GM10847 (cell line): Measurements from ENCODE around the gene ZBTB16.

ENCODE experiments used
- POLR2A ChIP-seq: IDR thresholded peaks from 2 replicates; pipeline ENCODE4 v1.6.1; 2011; ENCODE audit not compliant: insufficient read length; ENCODE audit errors: extremely low read depth

The ZBTB16 gene

DNA sequence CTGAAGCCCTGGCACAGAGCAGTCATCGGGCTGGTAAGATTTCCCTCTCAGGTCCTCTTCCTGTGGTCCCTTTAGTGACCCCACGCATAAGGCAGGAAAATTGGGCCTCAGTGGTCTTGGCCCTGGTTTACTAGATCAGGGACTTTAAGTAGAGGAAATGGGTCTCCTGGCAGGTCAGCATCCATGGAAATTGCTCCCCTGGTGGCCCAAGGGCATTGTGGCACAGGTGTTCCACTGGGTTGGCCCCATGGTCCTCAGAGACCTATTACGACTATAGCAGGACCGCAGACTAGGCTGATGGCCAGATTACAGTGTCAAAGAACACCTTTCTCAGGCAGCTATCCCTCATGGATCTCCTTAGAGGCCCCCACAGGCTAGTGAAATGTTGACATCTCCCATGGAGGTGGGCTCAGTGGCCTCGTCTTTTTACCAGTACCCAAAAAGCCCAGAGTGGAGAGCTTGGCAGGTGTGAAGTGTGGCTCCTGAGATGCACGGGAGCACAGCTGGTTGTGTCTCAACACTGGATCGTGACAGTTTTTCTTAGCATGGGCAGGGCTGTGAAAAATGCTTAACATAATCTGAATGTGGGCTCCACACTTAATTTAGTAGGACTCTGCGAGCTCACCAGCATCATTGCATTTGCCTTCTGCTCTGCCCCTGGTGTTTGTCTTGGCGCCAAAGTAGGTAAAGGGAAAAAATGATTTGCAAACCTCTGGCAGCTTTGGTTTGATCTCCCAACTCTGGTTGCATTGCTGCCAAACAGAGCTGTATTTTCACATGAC is 74.2 kb downstream of the ZBTB16 start:
- TF ChIP-seq POLR2A = no peak

- TF ChIP-seq POLR2A = no peak
These were observed 75.4 kb downstream of the ZBTB16 start for GRCh38 chr11:114134870-114135269.

GRCh38 chr11:114135737-114136151 is 76.2 kb downstream of the ZBTB16 start:
- no peak for TF ChIP-seq POLR2A

DNA sequence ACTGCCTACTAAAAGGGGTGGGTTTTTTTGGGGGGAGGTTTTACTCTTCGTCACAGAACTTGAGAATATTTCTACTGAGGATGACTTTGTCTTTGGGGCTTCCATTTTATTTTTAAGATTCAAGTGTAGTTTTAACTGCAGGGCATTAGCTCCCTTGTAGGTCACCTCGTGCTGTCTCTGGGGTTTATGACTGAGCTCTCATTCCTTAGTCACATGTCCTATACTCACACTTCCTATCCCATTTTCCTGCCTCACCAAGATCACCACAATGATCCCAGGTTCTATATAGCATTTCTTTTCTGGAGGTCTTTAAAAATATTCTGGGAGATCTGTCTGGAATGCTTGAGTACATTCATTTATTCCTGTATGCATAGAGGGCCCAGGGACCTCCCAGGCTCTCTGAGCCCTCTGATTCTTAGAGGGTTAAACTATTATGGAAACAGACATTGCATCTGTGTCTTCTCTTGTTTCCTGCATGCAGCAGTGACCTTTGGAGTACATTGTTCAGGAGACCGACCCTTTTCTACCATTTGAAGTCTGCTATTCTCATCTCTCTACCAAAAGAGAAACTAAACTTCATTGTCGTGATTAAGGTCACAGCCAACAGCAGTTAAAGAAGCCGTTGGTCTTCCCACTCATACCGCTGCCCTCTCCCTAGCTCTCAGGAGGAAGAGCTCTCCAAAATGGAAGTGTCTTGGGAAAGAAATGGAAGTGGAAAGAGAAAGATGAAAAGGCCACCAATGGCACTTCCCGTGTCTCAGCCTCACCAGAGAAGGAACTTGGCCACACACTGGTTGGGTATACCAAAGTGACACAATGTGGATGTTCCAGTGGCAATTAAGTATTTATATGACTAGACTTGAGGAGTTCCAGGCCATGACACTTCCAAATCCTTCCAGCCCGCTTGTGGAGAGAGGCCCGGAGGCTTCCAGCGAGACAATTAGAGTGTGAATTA is 77.5 kb downstream of the ZBTB16 start:
- TF ChIP-seq POLR2A = no peak

GRCh38 chr11:114137838-114138237 is 78.3 kb downstream of the ZBTB16 start:
- TF ChIP-seq POLR2A = no peak

DNA sequence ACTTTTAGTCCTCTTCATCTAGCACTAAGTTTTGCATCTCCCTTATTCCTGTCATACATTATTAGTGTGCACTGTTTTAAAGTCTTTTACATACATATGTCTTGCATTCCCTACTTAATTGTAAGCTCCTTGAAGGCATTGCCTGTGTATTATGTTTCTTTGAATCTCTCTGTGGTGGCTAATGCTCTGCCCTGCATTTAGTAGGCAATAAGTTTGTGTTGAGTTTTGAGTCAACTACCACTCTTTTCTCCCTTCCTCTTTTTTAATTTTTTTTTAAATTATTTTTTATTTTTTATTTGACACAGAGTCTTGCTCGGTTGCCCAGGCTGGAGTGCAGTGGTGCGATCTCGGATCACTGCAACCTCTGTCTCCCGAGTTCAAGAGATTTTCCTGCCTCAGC is 78.9 kb downstream of the ZBTB16 start:
- no peak for TF ChIP-seq POLR2A

DNA sequence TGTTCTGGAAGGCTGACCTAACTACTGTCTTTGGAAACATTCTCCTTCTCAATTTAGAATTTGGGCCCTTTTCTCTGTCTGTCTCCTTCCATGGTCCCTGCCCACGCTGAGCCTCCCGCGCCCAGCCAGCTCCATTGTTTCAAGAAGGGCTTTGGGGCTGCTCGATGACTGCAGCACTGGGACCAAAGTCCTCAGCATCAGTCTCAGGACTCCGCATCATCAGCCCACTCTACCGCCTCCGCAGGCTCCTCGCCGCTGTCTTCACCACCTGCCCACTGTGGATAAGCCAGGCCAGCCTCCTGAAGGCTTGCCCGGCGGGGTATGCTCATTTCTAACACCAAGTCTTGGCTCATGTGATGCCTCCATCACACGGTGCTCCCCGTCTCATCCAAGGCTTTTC is 81.3 kb downstream of the ZBTB16 start:
- TF ChIP-seq POLR2A = no peak

DNA sequence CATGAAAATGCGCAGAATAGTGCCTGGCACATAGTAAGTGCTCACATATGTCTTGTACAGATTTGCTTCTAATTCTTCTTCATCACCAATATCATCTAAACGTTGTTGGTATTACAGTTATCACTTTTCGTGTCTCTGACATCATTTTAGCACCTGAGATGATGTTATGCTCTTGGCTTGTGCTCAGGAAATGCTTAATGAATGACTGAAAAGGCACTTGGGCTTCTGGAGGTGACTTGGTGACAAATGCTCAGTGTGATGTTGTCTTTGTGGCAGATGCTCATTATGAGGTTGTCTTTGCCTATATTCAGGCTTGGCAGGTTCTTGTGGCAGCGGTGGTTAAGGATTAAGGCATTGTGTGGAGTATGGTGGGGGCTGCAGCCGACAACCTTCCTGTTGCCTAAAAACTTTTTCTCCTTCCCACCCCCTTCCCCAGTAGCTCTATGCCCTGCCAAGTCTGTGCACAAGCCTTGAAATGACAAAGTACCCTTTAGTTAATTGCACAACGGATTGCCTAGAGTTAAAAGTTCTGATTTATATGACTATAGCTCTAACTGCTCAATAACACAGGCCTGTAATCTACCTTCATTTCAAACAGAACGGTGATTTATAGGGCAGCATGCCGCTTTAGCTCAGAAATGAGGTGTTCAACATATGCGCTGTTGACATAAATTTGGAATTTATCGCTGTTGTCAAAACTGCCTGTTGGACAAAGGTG is 82.5 kb downstream of the ZBTB16 start:
- TF ChIP-seq POLR2A = no peak

DNA sequence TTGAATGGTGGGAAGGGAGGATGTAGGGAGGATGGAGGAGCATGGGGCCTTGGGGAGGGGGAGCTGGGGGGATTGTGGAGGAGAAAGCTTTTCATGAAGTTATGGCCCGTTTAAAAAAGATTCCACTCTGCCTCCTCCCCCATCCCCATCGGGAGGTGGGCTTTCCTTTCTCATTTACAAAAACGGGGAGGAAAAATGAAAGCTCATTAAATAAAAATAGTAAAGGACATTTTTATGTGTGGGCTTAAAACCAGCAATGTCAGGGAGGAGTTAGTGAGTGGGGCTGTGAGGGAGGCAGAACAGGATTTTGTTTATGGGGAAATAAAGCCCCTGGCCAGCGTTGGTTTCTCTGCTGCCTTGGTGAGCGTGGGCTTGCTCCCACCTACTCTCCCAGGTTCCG is 83.2 kb downstream of the ZBTB16 start:
- no peak for TF ChIP-seq POLR2A

GRCh38 chr11:114145166-114145775 is 85.8 kb downstream of the ZBTB16 start:
- TF ChIP-seq POLR2A = no peak

DNA sequence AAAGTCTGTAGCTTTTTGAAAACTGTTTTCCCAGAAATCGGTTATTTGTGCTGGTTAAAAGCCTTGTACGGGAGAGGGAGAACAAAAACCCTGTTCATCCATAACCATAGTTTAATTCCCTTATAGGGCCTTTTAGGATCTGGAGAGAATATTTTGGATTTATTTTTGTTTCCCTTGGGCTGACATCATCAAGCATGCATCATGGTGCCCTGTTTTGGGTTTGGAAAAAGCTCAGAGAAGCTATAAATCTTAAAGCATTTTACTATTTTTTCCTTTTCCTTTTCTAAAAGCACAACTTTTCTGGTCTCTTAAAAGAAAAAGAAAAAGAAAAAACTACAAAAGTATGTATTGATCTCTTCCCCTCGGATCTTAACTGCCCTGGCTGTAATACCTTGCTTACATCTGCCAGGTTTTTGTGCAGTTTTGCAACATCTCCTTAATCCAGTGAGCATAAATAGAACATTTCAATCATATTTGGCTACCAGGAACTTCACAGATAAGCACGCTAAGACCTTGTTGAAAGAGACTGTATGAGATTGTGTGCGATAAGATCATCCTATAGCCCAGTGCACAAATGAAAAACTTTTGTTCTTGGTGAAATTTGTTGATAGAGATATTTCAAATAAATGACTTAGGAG is 88.0 kb downstream of the ZBTB16 start:
- TF ChIP-seq POLR2A = no peak

GRCh38 chr11:114148013-114148382 is 88.5 kb downstream of the ZBTB16 start:
- TF ChIP-seq POLR2A = no peak

DNA sequence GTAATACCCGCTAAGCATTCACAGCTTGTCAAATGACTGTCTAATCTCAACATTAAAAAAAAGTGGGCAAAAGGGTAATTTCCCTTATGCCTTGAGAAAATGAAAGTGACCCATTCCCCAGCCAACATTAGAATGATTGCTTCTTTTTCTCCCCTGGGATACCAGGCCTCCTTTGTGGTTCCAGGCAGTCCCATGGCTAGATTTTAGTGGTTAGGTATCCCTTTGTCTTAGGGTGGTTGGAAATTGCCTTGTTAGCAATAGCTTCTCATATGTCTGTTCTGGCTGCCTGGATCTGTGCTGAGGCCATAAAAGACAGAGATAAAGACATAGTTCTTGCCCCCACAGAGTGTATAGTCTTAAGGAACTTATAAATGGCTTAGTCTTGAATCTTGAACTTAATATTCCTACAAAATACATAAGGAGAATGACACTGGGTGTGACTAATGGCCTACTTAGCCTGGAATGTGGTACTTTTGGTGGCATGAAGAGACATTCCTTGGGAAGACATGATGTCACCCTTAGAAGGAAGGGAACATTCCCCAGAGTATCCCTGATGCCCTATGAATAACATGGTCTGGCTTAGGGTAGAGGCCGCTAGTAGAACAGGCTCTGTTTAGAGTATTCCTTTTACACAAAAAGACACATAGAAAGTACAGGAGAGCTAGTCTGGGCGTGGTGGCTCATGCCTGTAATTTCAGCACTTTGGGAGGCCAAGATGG is 90.3 kb downstream of the ZBTB16 start:
- no peak for TF ChIP-seq POLR2A

GRCh38 chr11:114150671-114151070 is 91.2 kb downstream of the ZBTB16 start:
- TF ChIP-seq POLR2A = no peak
